GM12878 (cell line): ENCODE data around the gene CFAP97.

Experiments
- CEBPB ChIP-seq, 2 experiments: fragments of 150-350 bp in 1 of 2; IDR thresholded peaks; 2 replicates each; pipeline ENCODE4 v1.6.1; 2012 to 2014; ENCODE audit warnings: low read depth in 2 of 2, low read length in 2 of 2, borderline replicate concordance in 1 of 2, inconsistent platforms in 1 of 2
- ETV6 ChIP-seq, 2 experiments: fragments of 450-650 bp in 1 of 2; IDR thresholded peaks in 1 of 2; conservative IDR thresholded peaks in 1 of 2; 2 replicates each; pipeline ENCODE4 v1.6.1; 2014; ENCODE audit warnings: antibody characterized with exemption in 1 of 2, borderline replicate concordance in 1 of 2, low read depth in 1 of 2, mild to moderate bottlenecking in 1 of 2, moderate library complexity in 1 of 2
- EZH2 ChIP-seq: IDR thresholded peaks from 2 replicates; pipeline ENCODE4 v1.6.1; 2012; ENCODE audit warnings: low read depth, mild to moderate bottlenecking, control low read depth, inconsistent platforms, low read length, borderline replicate concordance; ENCODE audit not compliant: control insufficient read depth
- POLR2AphosphoS5 ChIP-seq: IDR thresholded peaks from 2 replicates; pipeline ENCODE4 v1.6.1; 2011; ENCODE audit warnings: mild to moderate bottlenecking, low read length, inconsistent platforms
- TCF3 ChIP-seq: IDR thresholded peaks from 2 replicates; pipeline ENCODE4 v1.6.1; 2012; ENCODE audit warnings: low read depth, mild to moderate bottlenecking, low read length, borderline replicate concordance; ENCODE audit not compliant: insufficient read depth
- TF ChIP-seq, protein P1 (sequence below): fragments of 450-650 bp; formaldehyde crosslinking; IDR thresholded peaks from 2 replicates; pipeline ENCODE4 v1.4.0; 2022; ENCODE audit warnings: mild to moderate bottlenecking, moderate library complexity
- TF ChIP-seq, protein P2 (sequence below), 3 experiments: IDR thresholded peaks in 2 of 3; conservative IDR thresholded peaks in 1 of 3; 2 replicates each; pipeline ENCODE4 v1.5.1; 2011; ENCODE audit warnings: low read depth in 3 of 3, low read length in 3 of 3, mild to moderate bottlenecking in 3 of 3, control low read depth in 2 of 3, moderate library complexity in 2 of 3, inconsistent platforms in 1 of 3, mixed read lengths in 1 of 3; ENCODE audit not compliant: control insufficient read depth in 2 of 3, insufficient read depth in 1 of 3; ENCODE audit errors: extremely low read depth in 1 of 3
- TF ChIP-seq, protein P3 (sequence below): IDR thresholded peaks from 2 replicates; pipeline ENCODE4 v1.6.1; 2011; ENCODE audit warnings: low read depth, mild to moderate bottlenecking, low read length, moderate library complexity, borderline replicate concordance; ENCODE audit errors: extremely low read depth

DNA sequence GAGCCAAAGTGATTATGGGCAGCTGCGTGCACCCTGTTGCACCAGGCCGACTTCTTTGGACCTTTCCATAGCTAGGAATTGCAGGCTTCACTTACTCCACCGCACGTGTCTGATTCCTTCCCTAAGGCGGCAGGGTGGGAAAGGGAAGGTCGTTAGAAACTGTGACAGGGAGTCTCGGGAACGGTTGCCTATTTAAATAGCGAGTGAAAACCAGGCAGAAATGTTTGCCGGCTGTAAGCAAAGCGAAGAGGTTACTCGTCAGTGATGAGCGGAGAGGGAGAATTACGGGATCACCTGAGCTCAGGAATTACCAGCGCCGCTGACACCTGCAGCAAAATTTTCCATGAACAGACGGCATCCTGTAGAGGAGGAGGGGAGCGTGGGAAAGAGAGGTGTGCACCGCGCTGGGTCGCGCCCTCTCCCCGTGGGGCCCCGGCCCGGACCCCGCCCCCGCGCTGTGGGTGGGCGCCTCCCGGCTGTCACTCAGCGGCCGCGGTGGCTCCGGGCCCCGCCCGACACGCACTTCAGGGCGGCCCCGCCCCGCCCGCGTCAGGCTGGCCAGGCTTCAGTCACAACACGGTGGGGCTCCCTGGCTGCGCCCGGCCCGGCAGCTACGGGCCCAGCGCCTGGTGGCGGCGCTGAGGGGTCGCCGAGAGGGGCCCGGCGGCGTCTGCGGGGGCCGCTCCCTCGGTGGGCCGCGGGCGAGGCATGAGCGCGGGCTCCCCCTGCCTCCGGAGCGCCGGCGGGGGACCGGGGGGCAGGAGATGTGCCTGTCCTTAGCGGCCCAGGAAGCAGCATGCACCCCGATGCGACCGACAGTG is 5.4 kb upstream of the CFAP97 start, which contains the start of gene SNX25:
- no peak for TF ChIP-seq TCF3
- TF ChIP-seq EZH2, result no peak
- TF ChIP-seq, protein P1, sequence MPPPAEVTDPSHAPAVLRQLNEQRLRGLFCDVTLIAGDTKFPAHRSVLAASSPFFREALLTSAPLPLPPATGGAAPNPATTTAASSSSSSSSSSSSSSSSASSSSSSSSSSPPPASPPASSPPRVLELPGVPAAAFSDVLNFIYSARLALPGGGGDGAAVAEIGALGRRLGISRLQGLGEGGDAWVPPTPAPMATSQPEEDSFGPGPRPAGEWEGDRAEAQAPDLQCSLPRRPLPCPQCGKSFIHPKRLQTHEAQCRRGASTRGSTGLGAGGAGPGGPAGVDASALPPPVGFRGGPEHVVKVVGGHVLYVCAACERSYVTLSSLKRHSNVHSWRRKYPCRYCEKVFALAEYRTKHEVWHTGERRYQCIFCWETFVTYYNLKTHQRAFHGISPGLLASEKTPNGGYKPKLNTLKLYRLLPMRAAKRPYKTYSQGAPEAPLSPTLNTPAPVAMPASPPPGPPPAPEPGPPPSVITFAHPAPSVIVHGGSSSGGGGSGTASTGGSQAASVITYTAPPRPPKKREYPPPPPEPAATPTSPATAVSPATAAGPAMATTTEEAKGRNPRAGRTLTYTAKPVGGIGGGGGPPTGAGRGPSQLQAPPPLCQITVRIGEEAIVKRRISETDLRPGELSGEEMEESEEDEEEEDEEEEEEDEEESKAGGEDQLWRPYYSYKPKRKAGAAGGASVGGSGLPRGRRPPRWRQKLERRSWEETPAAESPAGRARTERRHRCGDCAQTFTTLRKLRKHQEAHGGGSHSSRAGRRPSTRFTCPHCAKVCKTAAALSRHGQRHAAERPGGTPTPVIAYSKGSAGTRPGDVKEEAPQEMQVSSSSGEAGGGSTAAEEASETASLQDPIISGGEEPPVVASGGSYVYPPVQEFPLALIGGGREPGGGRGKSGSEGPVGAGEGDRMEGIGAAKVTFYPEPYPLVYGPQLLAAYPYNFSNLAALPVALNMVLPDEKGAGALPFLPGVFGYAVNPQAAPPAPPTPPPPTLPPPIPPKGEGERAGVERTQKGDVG (CRISPR knock-in tag), result no peak
- TF ChIP-seq, protein P2, sequence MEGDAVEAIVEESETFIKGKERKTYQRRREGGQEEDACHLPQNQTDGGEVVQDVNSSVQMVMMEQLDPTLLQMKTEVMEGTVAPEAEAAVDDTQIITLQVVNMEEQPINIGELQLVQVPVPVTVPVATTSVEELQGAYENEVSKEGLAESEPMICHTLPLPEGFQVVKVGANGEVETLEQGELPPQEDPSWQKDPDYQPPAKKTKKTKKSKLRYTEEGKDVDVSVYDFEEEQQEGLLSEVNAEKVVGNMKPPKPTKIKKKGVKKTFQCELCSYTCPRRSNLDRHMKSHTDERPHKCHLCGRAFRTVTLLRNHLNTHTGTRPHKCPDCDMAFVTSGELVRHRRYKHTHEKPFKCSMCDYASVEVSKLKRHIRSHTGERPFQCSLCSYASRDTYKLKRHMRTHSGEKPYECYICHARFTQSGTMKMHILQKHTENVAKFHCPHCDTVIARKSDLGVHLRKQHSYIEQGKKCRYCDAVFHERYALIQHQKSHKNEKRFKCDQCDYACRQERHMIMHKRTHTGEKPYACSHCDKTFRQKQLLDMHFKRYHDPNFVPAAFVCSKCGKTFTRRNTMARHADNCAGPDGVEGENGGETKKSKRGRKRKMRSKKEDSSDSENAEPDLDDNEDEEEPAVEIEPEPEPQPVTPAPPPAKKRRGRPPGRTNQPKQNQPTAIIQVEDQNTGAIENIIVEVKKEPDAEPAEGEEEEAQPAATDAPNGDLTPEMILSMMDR (IDR thresholded peaks at IDR 0.05 in 2 of 3, conservative IDR thresholded peaks at IDR 0.05 in 1 of 3; ENCODE audit: control insufficient read depth in 2 of 3, extremely low read depth in 1 of 3, insufficient read depth in 1 of 3, low read depth in 3 of 3, low read length in 3 of 3), result peak in 2 of 3 experiments; percentile 9 to 27; a peak in 1 of 6 replicates
- TF ChIP-seq CEBPB (IDR thresholded peaks at IDR 0.05; ENCODE audit: borderline replicate concordance in 1 of 2, low read depth in 2 of 2, low read length in 2 of 2), result no peak
- no peak for TF ChIP-seq ETV6 (conservative IDR thresholded peaks at IDR 0.05 in 1 of 2, IDR thresholded peaks at IDR 0.05 in 1 of 2; ENCODE audit: borderline replicate concordance in 1 of 2, low read depth in 1 of 2)
- TF ChIP-seq, protein P3, sequence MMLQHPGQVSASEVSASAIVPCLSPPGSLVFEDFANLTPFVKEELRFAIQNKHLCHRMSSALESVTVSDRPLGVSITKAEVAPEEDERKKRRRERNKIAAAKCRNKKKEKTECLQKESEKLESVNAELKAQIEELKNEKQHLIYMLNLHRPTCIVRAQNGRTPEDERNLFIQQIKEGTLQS, result no peak
- peak; percentile 72 for TF ChIP-seq POLR2AphosphoS5
